ENCODE data around the gene EIF1B.

DNA sequence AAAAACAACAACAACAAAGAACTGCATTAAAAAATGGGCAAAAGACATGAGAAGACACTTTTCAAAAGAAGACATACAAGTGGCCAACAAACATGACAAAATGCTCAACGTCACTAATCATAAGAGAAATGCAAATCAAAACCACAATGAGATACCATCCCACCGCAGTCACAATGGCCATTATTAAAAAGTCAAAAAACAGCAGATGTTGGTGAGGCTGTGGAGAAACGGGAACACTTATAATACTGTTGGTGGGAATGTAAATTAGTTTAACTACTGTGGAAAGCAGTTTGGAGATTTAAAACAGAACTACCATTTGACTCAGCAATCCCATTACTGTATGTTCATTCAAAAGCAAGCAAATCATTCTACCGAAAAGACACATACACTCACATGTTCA, 15.1 kb downstream of the EIF1B start:
- TF ChIP-seq, protein P1, sequence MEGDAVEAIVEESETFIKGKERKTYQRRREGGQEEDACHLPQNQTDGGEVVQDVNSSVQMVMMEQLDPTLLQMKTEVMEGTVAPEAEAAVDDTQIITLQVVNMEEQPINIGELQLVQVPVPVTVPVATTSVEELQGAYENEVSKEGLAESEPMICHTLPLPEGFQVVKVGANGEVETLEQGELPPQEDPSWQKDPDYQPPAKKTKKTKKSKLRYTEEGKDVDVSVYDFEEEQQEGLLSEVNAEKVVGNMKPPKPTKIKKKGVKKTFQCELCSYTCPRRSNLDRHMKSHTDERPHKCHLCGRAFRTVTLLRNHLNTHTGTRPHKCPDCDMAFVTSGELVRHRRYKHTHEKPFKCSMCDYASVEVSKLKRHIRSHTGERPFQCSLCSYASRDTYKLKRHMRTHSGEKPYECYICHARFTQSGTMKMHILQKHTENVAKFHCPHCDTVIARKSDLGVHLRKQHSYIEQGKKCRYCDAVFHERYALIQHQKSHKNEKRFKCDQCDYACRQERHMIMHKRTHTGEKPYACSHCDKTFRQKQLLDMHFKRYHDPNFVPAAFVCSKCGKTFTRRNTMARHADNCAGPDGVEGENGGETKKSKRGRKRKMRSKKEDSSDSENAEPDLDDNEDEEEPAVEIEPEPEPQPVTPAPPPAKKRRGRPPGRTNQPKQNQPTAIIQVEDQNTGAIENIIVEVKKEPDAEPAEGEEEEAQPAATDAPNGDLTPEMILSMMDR (IDR thresholded peaks at IDR 0.05) = no peak
- no peak for TF ChIP-seq POLR2A (IDR thresholded peaks at IDR 0.05)
